Measurements from ENCODE around the gene ABCD1. TPM values are rescaled to one million over a fixed set of nuclear protein-coding genes. Genes with fewer than 3 reads are reported as not detected.
"Not testable (repeated sequence)": the region's sequence is repeated elsewhere in the genome, so short reads cannot be mapped to it uniquely, and the experiment has no call there.

Gene ABCD1
- total RNA-seq, 6 experiments from 2014 or later = 8.0 to 20.8 (median 10.9) TPM

DNA sequence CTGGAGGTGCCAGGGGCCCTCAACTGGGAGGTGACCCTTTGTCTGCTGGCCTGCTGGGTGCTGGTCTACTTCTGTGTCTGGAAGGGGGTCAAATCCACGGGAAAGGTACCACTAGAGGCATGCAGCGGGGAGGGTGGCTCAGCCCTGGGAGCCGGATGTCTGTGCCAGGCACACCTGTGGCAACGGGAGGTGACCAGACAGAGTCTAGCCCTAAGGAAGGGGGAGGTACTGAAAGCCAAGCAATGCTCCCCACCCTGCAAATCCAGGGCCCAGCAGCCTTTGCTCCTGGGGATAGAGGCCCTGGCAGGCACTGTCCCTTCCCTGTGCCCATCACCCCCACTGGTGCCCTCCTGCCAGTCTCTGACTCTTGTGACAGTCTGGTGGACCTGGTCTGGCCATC is 32.7 kb upstream of the ABCD1 start:
- Histone ChIP-seq H3K27ac (no peak overlapping the region), H3K9me3 (no peaks in the 10 kb centered on the region), H3K4me1 (no peaks in the 10 kb centered on the region), H3K27me3 (no peaks in the 10 kb centered on the region), H3K4me3 (no peak overlapping the region), H3K36me3 (no peaks in the 10 kb centered on the region)
- ATAC-seq (no peak), DNase-seq (no peak)
- WGBS (ENCODE audit: insufficient coverage, low coverage, low lambda C conversion rate, missing lambda C conversion rate) = 0% methylated on average over 1 of the region's 4 CpGs
- intact Hi-C loops (cut with DNase I) = no loop called here
- TF ChIP-seq POLR2A (IDR thresholded peaks at IDR 0.05) (no peak), CTCF (IDR thresholded peaks at IDR 0.05) (no peak)

DNA sequence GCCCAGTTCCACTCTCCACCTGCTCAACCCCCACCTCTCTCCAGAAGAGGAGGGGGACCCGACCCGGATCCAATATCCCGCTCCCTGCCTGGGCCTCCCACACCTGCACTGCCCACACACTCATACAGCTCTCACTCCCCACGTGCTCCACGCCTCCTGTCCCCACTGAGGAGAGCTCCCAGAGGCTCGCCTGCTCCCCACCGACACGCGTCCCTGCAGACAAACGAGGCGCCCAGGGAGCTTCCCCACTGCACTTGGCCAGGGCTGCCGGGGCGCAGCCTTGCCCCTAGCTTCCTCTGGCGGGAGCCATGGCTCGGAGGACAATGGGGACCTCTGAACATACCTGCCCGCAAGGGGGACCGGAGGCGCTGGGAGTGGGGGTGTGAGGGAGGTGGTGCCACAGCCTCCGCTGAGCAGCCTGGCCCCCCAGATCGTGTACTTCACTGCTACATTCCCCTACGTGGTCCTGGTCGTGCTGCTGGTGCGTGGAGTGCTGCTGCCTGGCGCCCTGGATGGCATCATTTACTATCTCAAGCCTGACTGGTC is 32.0 kb upstream of the ABCD1 start:
- H3K4me3 ChIP-seq = no peak overlapping the region

GRCh38 chrX:153693216-153694086 is 31.2 kb upstream of the ABCD1 start:
- Histone ChIP-seq H3K27me3 (no peaks in the 10 kb centered on the region), H3K36me3 (no peaks in the 10 kb centered on the region), H3K9me3 (no peaks in the 10 kb centered on the region), H3K4me1 (no peaks in the 10 kb centered on the region), H3K4me3 (no peak overlapping the region), H3K27ac (no peak overlapping the region)
- 47% methylated on average over 7 of the region's 31 CpGs for WGBS (ENCODE audit: insufficient coverage, low coverage, low lambda C conversion rate, missing lambda C conversion rate)
- no peak for TF ChIP-seq POLR2A (IDR thresholded peaks at IDR 0.05)
- no peak for TF ChIP-seq CTCF (IDR thresholded peaks at IDR 0.05)
- intact Hi-C loops (cut with DNase I) = no loop called here
- ATAC-seq = peak in 3 of 4 donors; percentile 5 to 17 (median 7)
- DNase-seq = no peak

More for the DNA sequence above, 32.0 kb upstream of the ABCD1 start:
- Histone ChIP-seq H3K4me1 (no peaks in the 10 kb centered on the region), H3K27me3 (no peaks in the 10 kb centered on the region), H3K27ac (no peak overlapping the region), H3K36me3 (no peaks in the 10 kb centered on the region), H3K9me3 (no peaks in the 10 kb centered on the region)
- no peak for DNase-seq
- 39% methylated on average over 5 of the region's 24 CpGs for WGBS (ENCODE audit: insufficient coverage, low coverage, low lambda C conversion rate, missing lambda C conversion rate)
- no peak for ATAC-seq
- no peak for TF ChIP-seq POLR2A (IDR thresholded peaks at IDR 0.05)
- TF ChIP-seq CTCF (IDR thresholded peaks at IDR 0.05) = no peak
- intact Hi-C loops (cut with DNase I) = no loop called here

DNA sequence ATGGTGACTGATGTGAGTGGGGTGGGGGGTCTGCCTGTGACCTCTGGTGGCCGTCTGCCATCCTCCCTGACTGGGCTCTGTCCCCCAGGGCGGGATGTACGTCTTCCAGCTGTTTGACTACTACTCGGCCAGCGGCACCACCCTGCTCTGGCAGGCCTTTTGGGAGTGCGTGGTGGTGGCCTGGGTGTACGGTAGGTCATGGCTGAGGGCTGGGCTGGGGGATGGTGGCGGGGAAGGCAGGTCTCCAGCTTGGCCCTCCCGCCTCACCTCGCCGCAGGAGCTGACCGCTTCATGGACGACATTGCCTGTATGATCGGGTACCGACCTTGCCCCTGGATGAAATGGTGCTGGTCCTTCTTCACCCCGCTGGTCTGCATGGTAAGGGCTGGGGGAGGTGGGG is 30.4 kb upstream of the ABCD1 start:
- H3K4me1 ChIP-seq; H3K36me3 ChIP-seq; H3K9me3 ChIP-seq; intact Hi-C loops (cut with DNase I); H3K4me3 ChIP-seq; ATAC-seq; H3K27ac ChIP-seq; DNase-seq; H3K27me3 ChIP-seq: not testable (repeated sequence)
- WGBS (ENCODE audit: insufficient coverage, low coverage, low lambda C conversion rate, missing lambda C conversion rate) = 80% methylated on average over 2 of the region's 16 CpGs

DNA sequence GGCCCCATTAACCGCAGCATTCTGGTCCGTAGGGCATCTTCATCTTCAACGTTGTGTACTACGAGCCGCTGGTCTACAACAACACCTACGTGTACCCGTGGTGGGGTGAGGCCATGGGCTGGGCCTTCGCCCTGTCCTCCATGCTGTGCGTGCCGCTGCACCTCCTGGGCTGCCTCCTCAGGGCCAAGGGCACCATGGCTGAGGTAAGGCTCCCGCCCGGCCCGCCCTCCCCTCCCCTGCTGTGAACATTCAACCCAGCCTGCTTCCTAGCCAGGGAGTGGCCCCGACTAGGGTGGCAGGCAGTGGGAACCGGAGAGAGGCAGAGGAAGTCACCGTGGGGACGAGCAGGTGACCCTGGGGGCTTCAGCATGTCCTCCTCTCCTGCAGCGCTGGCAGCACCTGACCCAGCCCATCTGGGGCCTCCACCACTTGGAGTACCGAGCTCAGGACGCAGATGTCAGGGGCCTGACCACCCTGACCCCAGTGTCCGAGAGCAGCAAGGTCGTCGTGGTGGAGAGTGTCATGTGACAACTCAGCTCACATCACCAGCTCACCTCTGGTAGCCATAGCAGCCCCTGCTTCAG is 29.9 kb upstream of the ABCD1 start:
- no CpG with 5 or more reads among the region's 23 CpGs for WGBS (ENCODE audit: insufficient coverage, low coverage, low lambda C conversion rate, missing lambda C conversion rate)
- ATAC-seq = no peak
- no peak for DNase-seq

More for the DNA sequence above, 29.9 kb upstream of the ABCD1 start:
- H3K36me3 ChIP-seq = no peaks in the 10 kb centered on the region
- intact Hi-C loops (cut with DNase I) = no loop called here
- H3K4me1 ChIP-seq = no peaks in the 10 kb centered on the region
- no peak for TF ChIP-seq POLR2A (IDR thresholded peaks at IDR 0.05)
- no peak for TF ChIP-seq CTCF (IDR thresholded peaks at IDR 0.05)
- no peaks in the 10 kb centered on the region for H3K9me3 ChIP-seq
- H3K4me3 ChIP-seq = no peak overlapping the region
- no peak overlapping the region for H3K27ac ChIP-seq
- H3K27me3 ChIP-seq = no peaks in the 10 kb centered on the region
